ENCODE data around the gene ZNF488.

Gene ZNF488

GRCh38 chr10:47349516-47349915 is 34.6 kb downstream of the ZNF488 start:
- TF ChIP-seq SPI1 (IDR thresholded peaks at IDR 0.05; ENCODE audit: borderline replicate concordance, low read depth) (no peak), POLR2AphosphoS5 (IDR thresholded peaks at IDR 0.05; ENCODE audit: low read depth) (no peak), GABPA (IDR thresholded peaks at IDR 0.05; ENCODE audit: low read depth) (no peak), CTCF (IDR thresholded peaks at IDR 0.05; ENCODE audit: insufficient read depth, low read length) (no peak)
- TF ChIP-seq, protein P1, sequence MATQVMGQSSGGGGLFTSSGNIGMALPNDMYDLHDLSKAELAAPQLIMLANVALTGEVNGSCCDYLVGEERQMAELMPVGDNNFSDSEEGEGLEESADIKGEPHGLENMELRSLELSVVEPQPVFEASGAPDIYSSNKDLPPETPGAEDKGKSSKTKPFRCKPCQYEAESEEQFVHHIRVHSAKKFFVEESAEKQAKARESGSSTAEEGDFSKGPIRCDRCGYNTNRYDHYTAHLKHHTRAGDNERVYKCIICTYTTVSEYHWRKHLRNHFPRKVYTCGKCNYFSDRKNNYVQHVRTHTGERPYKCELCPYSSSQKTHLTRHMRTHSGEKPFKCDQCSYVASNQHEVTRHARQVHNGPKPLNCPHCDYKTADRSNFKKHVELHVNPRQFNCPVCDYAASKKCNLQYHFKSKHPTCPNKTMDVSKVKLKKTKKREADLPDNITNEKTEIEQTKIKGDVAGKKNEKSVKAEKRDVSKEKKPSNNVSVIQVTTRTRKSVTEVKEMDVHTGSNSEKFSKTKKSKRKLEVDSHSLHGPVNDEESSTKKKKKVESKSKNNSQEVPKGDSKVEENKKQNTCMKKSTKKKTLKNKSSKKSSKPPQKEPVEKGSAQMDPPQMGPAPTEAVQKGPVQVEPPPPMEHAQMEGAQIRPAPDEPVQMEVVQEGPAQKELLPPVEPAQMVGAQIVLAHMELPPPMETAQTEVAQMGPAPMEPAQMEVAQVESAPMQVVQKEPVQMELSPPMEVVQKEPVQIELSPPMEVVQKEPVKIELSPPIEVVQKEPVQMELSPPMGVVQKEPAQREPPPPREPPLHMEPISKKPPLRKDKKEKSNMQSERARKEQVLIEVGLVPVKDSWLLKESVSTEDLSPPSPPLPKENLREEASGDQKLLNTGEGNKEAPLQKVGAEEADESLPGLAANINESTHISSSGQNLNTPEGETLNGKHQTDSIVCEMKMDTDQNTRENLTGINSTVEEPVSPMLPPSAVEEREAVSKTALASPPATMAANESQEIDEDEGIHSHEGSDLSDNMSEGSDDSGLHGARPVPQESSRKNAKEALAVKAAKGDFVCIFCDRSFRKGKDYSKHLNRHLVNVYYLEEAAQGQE (IDR thresholded peaks at IDR 0.05; ENCODE audit: insufficient replicate concordance, low read depth): no peak
- Histone ChIP-seq H3K27ac (replicated peaks) (no peak overlapping the region), H3K27me3 (ENCODE audit: insufficient read depth, poor library complexity, severe bottlenecking) (peaks cover 5% of the 10 kb centered on the region), H3K4me3 (replicated peaks; ENCODE audit: insufficient read depth, low read length) (no peak overlapping the region)
- no peak for DNase-seq (ENCODE audit: low read depth in 1 of 2, low spot score in 1 of 2)

DNA sequence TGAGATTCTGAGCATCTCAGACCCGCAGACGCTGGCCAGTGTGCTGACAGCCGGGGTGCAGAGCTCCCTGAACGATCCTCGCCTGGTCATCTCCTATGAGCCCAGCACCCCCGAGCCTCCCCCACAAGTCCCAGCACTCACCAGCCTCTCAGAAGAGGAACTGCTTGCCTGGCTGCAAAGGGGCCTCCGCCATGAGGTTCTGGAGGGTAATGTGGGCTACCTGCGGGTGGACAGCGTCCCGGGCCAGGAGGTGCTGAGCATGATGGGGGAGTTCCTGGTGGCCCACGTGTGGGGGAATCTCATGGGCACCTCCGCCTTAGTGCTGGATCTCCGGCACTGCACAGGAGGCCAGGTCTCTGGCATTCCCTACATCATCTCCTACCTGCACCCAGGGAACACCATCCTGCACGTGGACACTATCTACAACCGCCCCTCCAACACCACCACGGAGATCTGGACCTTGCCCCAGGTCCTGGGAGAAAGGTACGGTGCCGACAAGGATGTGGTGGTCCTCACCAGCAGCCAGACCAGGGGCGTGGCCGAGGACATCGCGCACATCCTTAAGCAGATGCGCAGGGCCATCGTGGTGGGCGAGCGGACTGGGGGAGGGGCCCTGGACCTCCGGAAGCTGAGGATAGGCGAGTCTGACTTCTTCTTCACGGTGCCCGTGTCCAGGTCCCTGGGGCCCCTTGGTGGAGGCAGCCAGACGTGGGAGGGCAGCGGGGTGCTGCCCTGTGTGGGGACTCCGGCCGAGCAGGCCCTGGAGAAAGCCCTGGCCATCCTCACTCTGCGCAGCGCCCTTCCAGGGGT is 35.2 kb downstream of the ZNF488 start:
- Histone ChIP-seq H3K27me3 (ENCODE audit: insufficient read depth, poor library complexity, severe bottlenecking) (peaks cover 6% of the 10 kb centered on the region), H3K4me3 (replicated peaks; ENCODE audit: insufficient read depth, low read length) (no peak overlapping the region), H3K27ac (replicated peaks) (no peak overlapping the region)
- no peak for DNase-seq (ENCODE audit: low read depth in 1 of 2, low spot score in 1 of 2)
- TF ChIP-seq GABPA (IDR thresholded peaks at IDR 0.05; ENCODE audit: low read depth) (no peak), SPI1 (IDR thresholded peaks at IDR 0.05; ENCODE audit: borderline replicate concordance, low read depth) (no peak; the same call in 1 of the 2 replicates), POLR2AphosphoS5 (IDR thresholded peaks at IDR 0.05; ENCODE audit: low read depth) (no peak), CTCF (IDR thresholded peaks at IDR 0.05; ENCODE audit: insufficient read depth, low read length) (no peak)
- TF ChIP-seq, protein P1 (IDR thresholded peaks at IDR 0.05; ENCODE audit: insufficient replicate concordance, low read depth): no peak

- no peak for DNase-seq (ENCODE audit: low read depth in 1 of 2, low spot score in 1 of 2)
- TF ChIP-seq, protein P1 (IDR thresholded peaks at IDR 0.05; ENCODE audit: insufficient replicate concordance, low read depth): no peak
- no peak within 1 kb of the TSS for H3K4me3 ChIP-seq (replicated peaks; ENCODE audit: insufficient read depth, low read length)
- H3K27ac ChIP-seq (replicated peaks): no peak within 1 kb of the TSS
- peaks cover 6% of the 10 kb centered on the region for H3K27me3 ChIP-seq (ENCODE audit: insufficient read depth, poor library complexity, severe bottlenecking)
Measured at GRCh38 chr10:47348138-47348651, 35.9 kb downstream of the ZNF488 start, which contains the start of gene RBP3. Gene RBP3 (plus strand): TSS chr10:47348363. CDS start chr10:47348485, 122 bp downstream.
